Measurements from ENCODE around the gene PRR23E.

DNA sequence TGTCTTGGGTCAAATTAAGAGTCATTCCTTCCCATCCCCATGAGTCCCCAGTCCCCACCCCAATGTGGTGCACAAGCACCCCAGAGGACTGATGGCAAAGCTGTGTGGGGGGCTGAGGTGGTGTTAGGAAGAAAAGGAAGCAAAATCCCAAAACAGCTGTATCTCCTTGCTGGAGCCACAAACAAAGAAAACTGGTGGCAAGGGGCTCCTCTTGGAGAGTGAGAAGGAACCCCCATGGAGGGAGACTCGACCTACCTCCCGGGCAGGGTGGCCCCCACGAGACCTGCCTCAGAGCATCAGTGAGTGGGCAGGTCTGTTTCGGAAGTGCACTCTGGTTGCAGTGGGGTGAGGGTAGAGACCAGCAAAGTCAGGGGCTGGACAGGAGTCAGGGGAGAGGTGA lies 29.2 kb downstream of the PRR23E start:
- TF ChIP-seq EP300 (IDR thresholded peaks at IDR 0.05), result no peak
- TF ChIP-seq, protein P1, sequence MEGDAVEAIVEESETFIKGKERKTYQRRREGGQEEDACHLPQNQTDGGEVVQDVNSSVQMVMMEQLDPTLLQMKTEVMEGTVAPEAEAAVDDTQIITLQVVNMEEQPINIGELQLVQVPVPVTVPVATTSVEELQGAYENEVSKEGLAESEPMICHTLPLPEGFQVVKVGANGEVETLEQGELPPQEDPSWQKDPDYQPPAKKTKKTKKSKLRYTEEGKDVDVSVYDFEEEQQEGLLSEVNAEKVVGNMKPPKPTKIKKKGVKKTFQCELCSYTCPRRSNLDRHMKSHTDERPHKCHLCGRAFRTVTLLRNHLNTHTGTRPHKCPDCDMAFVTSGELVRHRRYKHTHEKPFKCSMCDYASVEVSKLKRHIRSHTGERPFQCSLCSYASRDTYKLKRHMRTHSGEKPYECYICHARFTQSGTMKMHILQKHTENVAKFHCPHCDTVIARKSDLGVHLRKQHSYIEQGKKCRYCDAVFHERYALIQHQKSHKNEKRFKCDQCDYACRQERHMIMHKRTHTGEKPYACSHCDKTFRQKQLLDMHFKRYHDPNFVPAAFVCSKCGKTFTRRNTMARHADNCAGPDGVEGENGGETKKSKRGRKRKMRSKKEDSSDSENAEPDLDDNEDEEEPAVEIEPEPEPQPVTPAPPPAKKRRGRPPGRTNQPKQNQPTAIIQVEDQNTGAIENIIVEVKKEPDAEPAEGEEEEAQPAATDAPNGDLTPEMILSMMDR (IDR thresholded peaks at IDR 0.05), result no peak
